Stimulated activated naive CD8-positive, alpha-beta T cell treated with anti-CD3 and anti-CD28 coated beads, Interleukin-15, amount 100 ng/mL, for 72 hours (primary cell): ENCODE data around the gene FXR2.
"Not testable (repeated sequence)": the region's sequence is repeated elsewhere in the genome, so short reads cannot be mapped to it uniquely, and the experiment has no call there.

Source experiments
- ATAC-seq: fragments of 150-1000 bp; cut with Tn5 transposase; 2 replicates; pipeline ENCODE4 v1.10.0; 2021; ENCODE audit warnings: mild to moderate bottlenecking, moderate library complexity
- DNase-seq, 2 donors: peaks; one replicate each; pipeline ENCODE4 v3.0.0; 2021 to 2022
- H3K27ac Mint-ChIP-seq, 2 donors: one replicate each; pipeline ENCODE4 v1.8.0; 2022; ENCODE audit warnings: mild to moderate bottlenecking in 2 of 2, mixed read lengths in 2 of 2, moderate library complexity in 2 of 2
- H3K27me3 Mint-ChIP-seq: one replicate; pipeline ENCODE4 v1.8.0; 2022; ENCODE audit warnings: mixed read lengths
- H3K4me1 Mint-ChIP-seq: one replicate; pipeline ENCODE4 v1.8.0; 2022; ENCODE audit warnings: mild to moderate bottlenecking, mixed read lengths
- H3K4me3 Mint-ChIP-seq, 2 donors: one replicate each; pipeline ENCODE4 v1.8.0; 2022; ENCODE audit warnings: mild to moderate bottlenecking in 2 of 2, mixed read lengths in 2 of 2, moderate library complexity in 1 of 2
- H3K9me3 Mint-ChIP-seq, 2 donors: one replicate each; pipeline ENCODE4 v1.8.0; 2022; ENCODE audit warnings: mixed read lengths in 2 of 2

FXR2 gene

DNA sequence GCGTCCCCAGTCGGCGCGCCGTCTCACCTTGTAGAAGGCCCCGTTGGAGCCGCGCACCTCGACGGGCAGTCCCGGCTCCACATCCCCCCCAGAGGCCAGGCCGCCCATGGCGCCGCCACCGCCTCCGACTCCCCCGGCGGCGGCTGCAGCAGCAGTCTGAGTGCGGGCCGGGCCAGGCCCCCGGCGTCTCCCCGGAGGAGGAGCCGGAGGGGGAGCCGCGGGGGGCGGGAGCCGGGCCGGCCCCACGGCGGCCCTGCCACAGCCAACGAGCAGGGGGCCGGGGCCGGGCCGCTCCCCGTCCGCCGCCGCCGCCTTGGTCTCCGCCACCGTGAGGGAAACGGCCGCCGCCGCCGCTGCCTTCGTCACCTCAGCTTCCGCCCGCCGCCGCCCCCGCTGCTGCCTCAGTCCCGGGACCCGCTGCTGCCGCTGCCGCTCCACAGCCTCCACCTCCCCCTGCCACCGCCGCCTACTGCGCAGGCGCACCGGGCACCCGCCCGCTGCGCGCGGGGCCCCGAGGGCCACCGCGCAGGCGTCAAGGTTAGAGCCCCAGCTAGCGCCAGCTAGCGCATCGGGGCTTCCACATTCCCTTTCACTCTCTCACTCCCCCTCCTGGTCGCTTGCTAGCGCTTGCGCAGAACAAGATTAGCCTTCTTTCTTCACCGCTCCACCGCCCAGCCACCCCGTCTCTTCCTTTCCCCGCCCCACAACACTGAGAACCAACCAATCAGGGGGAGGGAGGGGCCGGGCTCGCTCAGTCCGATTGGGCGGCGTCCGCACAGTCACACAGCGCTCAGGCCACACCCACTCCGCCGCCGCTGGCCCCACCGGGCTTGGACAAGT, at the start of gene FXR2:
Gene FXR2, minus strand, starts transcription at position 473 of the 840 bp plus-strand sequence. Its CDS starts 365 bp downstream, at position 108.
- H3K27me3 Mint-ChIP-seq, result no peaks in the 10 kb centered on the region
- peak within 1 kb of the TSS; percentile 81 to 97 for H3K27ac Mint-ChIP-seq
- peak; percentile 98 to 99 for DNase-seq
- H3K4me3 Mint-ChIP-seq, result peak within 1 kb of the TSS; percentile 84 to 88
- H3K9me3 Mint-ChIP-seq, result no peaks in the 10 kb centered on the region
- ATAC-seq, result peak; percentile 94
- peaks cover 38% of the 10 kb centered on the region for H3K4me1 Mint-ChIP-seq

DNA sequence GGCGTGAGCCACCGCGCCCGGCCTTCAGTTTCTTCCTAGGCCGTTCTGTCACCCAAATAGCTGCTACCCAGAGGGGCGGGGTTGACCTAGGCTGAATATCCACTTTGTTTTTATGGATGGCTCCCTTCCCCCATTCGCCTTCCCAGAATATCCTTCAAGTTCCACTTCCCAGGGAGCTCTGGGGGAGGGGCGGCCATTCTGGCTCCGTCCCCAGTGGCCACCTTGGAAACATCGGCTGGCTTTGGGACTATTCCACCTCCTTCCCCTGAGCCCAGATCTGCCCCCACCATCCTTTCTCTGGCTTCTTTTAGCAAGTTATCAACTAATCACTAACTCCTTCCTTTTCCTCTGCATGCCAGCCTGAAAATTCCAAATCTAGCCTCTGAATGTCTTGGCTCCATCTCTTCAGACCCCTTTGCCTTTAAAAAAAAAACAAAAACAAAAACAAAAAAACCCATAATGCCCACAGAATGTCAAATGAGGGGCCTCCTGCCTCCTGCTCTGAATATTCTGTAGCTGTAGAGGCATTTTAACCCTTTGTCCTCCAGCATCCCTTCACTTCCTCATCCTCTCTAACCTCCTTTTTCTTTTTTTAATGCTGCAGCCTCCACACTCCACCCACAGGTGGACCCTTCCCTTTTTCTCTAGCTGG, 42.4 kb upstream of the FXR2 start:
- no peak for DNase-seq
- H3K9me3 Mint-ChIP-seq, result no peaks in the 10 kb centered on the region
- H3K27ac Mint-ChIP-seq, result no peak overlapping the region
- H3K4me3 Mint-ChIP-seq, result no peak overlapping the region
- no peak for ATAC-seq
- H3K4me1 Mint-ChIP-seq, result no peaks in the 10 kb centered on the region
- peaks cover 19% of the 10 kb centered on the region for H3K27me3 Mint-ChIP-seq

DNA sequence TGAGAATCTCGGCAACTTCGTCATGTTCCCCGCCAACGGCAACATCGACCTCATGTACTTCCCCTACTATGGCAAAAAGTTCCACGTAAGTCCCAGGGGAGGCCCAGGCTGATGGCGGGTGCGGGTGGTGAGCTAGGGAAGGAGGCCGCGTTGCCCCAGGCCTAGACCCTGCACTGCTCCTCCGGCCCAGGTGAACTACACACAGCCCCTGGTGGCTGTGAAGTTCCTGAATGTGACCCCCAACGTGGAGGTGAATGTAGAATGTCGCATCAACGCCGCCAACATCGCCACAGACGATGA, 40.8 kb upstream of the FXR2 start:
- Mint-ChIP-seq H3K27me3 (peaks cover 34% of the 10 kb centered on the region), H3K9me3 (no peaks in the 10 kb centered on the region), H3K4me3 (no peak overlapping the region), H3K4me1 (peaks cover 10% of the 10 kb centered on the region), H3K27ac (no peak overlapping the region)
- DNase-seq (no peak), ATAC-seq (no peak)

DNA sequence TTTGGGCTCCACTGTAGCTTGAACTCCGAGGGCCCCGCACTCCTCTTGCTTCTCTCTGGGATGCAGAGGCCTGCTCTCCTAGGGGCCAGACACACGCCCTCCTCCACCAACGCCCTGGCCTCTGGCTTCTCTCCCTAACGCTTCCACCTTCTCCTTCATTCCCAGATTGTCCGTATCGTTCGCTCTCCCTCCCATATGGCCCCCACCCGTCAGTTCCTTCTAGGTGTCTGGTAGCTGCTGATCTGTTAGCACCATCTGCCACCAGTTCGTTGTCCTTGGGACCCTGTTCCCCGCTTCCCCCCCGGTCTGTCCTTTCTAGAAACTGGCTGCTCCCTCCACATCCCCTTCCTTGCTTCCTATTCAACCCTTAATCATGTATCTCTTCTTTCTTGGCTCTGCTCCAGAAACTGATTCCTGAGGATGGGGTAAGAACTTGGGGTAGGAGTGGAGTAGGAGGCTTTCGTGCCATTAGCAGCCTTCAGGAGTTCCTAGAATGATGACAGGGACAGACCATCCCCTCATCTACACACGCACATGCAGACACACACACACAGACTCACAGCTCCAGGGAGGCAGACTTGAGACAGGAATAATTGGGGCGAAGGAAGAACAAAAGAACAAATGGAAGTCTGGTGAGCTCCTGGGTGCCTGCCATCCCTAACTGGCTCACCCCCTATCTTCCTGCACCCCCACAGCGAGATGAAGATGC, 40.3 kb upstream of the FXR2 start:
- H3K27me3 Mint-ChIP-seq, result peaks cover 40% of the 10 kb centered on the region
- DNase-seq (no peak), ATAC-seq (no peak)
- H3K4me1 Mint-ChIP-seq, result peaks cover 15% of the 10 kb centered on the region
- no peak overlapping the region for H3K4me3 Mint-ChIP-seq
- H3K9me3 Mint-ChIP-seq, result no peaks in the 10 kb centered on the region
- H3K27ac Mint-ChIP-seq, result no peak overlapping the region

DNA sequence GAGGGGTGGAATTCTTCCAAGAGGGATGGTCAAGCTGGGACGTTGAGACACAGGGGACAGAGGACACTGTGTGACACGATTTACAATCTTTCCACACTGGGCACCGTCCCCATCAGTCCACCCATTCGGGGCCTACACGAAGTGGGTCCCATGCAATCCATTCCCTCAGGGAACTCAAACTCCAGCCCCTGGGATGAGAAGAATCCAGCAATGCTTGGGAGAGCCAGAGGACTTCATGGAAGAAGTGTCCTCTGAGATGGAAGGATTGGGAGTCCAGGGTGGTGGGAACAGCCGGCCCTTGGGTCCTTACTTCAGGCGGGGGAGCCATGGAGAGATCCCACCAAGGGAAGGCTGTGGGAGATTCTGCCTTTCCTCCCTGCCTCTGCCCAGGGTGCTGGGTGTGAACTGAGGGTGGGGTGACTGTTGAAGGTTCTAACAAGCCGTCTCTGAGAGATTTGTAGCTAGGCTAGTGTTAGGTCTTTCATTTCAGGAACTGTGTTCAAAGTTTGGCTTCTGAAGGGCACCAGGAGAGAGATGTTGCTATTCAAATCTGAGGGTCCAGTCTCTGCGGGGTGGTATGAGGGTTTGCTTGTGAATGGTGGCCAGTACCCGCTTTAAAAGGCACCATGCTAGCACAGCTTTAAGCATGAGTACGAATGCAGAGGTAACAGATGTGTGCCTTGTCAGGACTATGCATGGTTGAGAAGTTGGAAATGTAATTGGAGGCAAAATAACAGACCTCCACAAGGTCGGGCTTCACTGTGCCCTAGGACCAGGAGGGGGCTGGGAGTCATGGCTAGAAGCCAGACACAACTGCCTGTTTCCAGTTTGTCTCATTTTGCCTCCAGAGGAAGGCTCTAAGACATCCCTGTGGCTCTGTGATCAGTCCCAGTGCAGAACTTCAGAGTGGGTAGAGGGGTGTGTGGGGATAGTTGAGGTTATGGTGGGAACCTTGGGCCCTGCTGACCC, 38.0 kb upstream of the FXR2 start:
- Mint-ChIP-seq H3K9me3 (no peaks in the 10 kb centered on the region), H3K27ac (no peak overlapping the region), H3K4me3 (no peak overlapping the region), H3K27me3 (peaks cover 55% of the 10 kb centered on the region), H3K4me1 (peaks cover 18% of the 10 kb centered on the region)
- DNase-seq (no peak), ATAC-seq (no peak)

DNA sequence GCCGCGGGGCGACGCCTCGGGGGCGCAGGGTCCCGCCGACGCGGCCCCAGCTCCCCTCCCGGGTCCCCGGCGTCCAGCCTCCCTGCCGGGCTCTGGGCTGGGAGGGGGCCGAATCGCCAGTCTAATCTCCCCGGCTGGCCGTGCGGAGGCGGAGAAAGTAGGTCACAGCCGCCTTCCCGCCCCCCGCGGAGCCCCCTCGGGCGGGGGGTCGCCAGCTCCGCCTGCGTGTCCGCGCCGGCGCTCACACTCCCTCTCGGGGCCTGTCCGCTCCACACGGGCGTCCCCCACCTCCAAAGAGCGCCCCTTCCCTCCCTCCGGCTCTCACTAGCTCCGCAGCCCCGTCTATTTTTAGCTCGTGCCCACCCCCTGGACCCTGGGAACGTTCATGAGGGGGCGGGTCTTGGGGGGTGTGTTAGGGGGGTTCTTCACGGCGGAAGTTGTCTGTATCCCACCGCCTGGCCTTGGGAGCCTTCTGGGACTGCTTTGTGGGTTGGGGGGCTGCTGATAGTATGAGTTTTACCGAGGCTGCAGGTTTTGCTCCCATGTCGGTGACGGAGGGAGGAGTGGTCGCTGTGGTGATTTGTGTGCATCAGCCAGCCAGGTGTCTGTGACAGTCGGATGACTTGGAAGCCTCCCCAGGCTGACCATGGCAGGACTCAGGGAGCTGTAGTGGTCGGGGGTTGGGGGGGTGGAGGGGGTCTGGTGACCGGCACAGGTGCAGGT, 37.1 kb upstream of the FXR2 start:
- Mint-ChIP-seq H3K27me3 (peaks cover 60% of the 10 kb centered on the region), H3K4me3 (peak overlapping the region in 1 of 2 donors; percentile 43), H3K9me3 (no peaks in the 10 kb centered on the region), H3K4me1 (peaks cover 18% of the 10 kb centered on the region), H3K27ac (no peak overlapping the region)
- DNase-seq (no peak), ATAC-seq (no peak)

DNA sequence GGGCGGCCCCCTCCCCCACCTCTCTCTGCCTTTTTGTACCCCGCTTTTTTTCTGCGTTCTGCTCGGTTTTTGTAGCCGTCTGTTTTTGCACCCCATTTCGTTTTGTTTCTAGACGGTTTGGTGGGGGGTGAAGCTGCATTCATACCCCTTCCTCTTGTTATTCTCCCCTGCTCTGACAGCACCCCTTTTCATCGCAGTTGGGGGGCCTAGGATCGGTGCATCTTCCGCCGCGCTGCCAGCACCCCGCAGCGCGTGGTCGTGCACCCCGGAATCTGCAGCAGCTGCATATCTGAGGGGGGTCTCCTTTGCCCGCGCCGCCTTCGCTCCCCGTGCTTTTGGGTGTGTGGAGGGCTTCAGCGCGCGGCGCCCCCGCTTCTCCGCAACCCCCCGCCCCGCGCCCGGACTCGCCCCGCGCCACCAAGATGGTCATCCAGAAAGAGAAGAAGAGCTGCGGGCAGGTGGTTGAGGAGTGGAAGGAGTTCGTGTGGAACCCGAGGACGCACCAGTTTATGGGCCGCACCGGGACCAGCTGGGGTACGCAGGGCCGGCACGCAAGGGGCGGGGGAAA, 36.5 kb upstream of the FXR2 start:
- Mint-ChIP-seq H3K9me3 (no peaks in the 10 kb centered on the region), H3K27me3 (peaks cover 67% of the 10 kb centered on the region), H3K4me3 (peak overlapping the region; percentile 72 to 85), H3K4me1 (peaks cover 18% of the 10 kb centered on the region), H3K27ac (no peak overlapping the region)
- no peak for ATAC-seq
- DNase-seq, result no peak

DNA sequence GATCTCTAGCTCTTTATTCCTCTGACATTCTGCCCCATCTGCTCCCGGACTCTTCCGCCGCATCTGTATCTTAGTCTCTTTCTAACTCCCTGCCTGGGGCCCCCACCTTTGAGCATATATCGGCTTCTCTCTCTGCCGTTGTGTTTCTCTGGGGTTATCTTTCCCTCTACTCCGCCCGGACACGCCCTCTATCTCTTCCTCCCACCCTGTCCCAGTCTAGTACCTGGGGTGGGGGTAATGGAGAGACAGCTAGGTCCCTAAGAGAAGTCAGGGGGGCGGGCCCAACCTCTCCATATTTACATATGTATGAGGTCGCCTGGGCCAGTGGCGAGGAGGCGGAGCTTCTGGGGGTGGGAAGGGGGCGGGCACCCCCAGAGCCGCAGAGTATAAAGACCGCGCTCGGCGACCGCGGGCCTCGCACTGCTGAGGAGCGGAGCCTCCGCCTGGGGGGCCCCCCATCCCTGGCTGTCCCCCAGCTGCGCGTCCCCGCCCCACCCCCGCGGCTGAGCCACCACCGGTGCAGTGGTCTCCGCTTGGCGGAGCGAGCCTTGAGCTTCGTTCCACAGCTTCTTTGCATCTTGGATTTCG, 35.9 kb upstream of the FXR2 start, which contains the start of gene ATP1B2:
Gene ATP1B2, plus strand, starts transcription at position 418 of the 588 bp plus-strand sequence. CDS start 593 bp downstream, outside the sequence.
- Mint-ChIP-seq H3K9me3 (no peaks in the 10 kb centered on the region), H3K4me3 (peak within 1 kb of the TSS; percentile 90), H3K27ac (peak within 1 kb of the TSS in 1 of 2 donors; percentile 37), H3K27me3 (peaks cover 70% of the 10 kb centered on the region), H3K4me1 (peaks cover 18% of the 10 kb centered on the region)
- DNase-seq, result peak; percentile 63 to 64
- ATAC-seq, result peak; percentile 88

DNA sequence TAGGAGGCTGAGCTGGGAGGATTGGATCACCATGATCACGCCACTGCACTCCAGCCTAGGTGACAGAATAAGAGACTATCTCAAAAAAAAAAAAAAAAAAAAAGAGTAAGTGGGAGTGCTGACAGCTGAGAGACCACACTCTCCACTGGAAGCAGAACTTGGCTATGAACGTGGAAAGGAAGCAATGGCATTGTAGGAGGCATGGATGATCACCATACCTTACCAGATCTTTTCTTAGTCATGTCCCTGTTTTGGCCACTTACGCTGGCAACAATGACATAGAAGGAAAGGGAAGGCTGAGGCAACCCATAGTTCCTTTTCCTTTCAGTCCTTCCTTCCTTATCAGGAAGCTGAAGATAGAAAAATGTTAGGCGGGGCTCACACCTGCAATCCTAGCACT, 32.3 kb upstream of the FXR2 start:
- Mint-ChIP-seq H3K27ac (no peak overlapping the region), H3K4me1 (peaks cover 24% of the 10 kb centered on the region), H3K4me3 (no peak overlapping the region), H3K9me3 (no peaks in the 10 kb centered on the region), H3K27me3 (peaks cover 51% of the 10 kb centered on the region)
- no peak for ATAC-seq
- no peak for DNase-seq

DNA sequence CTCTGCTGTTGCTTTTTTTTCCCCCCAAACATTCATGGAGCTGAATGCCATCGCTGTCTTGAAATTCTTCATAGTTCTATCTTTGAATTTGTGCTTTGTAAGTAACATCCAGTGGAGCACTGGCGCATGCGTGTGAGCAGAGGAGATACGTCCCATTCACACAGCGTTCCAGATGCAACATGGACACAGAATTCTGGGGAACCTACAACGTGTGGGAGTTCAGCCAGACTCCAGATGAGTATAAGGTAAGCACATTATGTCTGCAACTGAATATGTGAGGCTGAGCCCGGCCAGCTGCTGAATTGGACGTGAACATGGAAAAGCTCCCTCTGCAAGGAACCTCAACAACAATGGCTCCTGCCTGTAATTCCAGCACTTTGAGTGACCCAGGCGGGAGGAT, 31.8 kb upstream of the FXR2 start:
- DNase-seq (no peak), ATAC-seq (no peak)
- peaks cover 45% of the 10 kb centered on the region for H3K27me3 Mint-ChIP-seq
- no peak overlapping the region for H3K27ac Mint-ChIP-seq
- no peaks in the 10 kb centered on the region for H3K9me3 Mint-ChIP-seq
- no peak overlapping the region for H3K4me3 Mint-ChIP-seq
- peaks cover 24% of the 10 kb centered on the region for H3K4me1 Mint-ChIP-seq

DNA sequence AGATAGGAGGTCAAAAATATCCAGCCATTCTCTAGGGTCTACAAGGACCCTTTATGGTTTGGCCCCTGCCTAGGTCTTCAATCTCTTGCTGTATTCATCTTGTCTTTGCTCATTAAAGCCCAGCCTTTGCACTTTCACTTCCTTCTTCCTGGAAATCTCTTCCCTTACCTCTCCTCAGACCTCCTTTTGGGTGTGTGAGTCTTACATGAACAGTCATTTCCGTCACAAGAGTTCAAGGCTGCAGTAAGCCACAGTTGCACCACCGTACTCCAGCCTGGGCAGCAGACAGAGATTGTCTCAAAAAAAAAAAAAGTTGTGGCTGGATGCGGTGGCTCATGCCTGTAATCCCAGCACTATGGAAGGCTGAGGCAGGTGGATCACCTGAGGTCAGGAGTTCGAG, 30.1 kb upstream of the FXR2 start:
- Mint-ChIP-seq H3K27ac (no peak overlapping the region), H3K4me3 (no peak overlapping the region), H3K4me1 (peaks cover 7% of the 10 kb centered on the region), H3K9me3 (no peaks in the 10 kb centered on the region), H3K27me3 (peaks cover 28% of the 10 kb centered on the region)
- DNase-seq (no peak), ATAC-seq (no peak)

DNA sequence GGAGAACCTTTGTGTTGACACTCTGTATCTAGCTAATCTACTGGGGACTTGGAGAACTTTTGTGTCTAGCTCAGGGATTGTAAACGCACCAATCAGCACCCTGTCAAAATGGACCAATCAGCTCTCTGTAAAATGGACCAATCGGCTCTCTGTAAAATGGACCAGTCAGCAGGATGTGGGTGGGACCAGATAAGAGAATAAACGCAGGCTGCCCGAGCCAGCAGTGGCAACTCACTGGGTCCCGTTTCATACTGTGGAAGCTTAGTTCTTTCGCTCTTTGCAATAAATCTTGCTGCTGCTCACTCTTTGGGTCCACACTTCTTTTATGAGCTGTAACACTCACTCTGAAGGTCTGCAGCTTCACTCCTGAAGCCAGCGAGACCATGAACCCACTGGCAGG, 26.9 kb upstream of the FXR2 start:
- not testable (repeated sequence) for ATAC-seq, DNase-seq, H3K27me3 Mint-ChIP-seq, H3K9me3 Mint-ChIP-seq, H3K4me1 Mint-ChIP-seq
- H3K27ac Mint-ChIP-seq, result peak overlapping the region in 1 of 2 donors; percentile 61
- peak overlapping the region in 1 of 2 donors; percentile 24 for H3K4me3 Mint-ChIP-seq

DNA sequence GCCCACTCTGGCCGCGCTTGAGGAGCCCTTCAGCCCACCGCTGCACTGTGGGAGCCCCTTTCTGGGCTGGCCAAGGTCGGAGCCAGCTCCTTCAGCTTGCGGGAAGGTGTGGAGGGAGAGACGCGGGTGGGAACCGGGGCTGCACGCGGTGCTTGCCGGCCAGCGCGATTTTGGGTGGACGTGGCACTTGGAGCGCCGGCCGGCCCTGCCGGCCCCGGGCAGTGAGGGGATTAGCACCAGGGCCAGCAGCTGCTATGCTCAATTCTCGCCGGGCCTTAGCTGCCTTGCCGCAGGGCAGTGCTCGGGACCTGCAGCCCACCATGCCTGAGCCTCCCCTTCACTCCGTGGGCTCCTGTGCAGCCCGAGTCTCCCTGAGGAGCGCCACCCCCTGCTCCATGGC, 26.1 kb upstream of the FXR2 start:
- DNase-seq, result no peak
- Mint-ChIP-seq H3K27me3 (no peaks in the 10 kb centered on the region), H3K9me3 (no peaks in the 10 kb centered on the region), H3K4me1 (peaks cover 6% of the 10 kb centered on the region), H3K27ac (no peak overlapping the region), H3K4me3 (no peak overlapping the region)
- no peak for ATAC-seq

DNA sequence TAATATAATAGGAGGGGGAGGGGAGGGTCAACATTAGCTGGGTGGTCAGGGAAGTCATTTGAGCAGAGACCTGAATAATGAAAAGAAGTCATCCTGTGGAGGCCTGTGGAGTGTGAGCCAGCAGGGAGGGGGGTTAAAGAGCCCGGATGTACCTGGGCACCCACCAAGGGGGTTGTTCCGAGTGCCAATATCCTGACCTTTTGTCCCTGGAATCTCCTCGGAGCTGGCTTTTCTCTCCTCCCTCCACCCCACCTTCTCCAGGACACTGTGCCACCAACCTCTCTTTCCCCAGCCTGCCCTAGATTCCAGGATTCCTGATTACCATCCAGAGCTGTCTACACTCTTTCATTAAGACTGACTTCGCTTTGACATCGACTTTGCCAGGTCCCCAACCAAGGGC, 21.5 kb upstream of the FXR2 start:
- no peak for ATAC-seq
- Mint-ChIP-seq H3K27ac (no peak overlapping the region), H3K9me3 (no peaks in the 10 kb centered on the region), H3K4me3 (no peak overlapping the region), H3K27me3 (no peaks in the 10 kb centered on the region), H3K4me1 (no peaks in the 10 kb centered on the region)
- DNase-seq, result no peak
